Measurements from ENCODE around the gene MCEMP1.

GRCh38 chr19:7648265-7649014 lies 28.4 kb upstream of the MCEMP1 start:
- TF ChIP-seq CTCF (IDR thresholded peaks at IDR 0.05) (no peak), POLR2A (IDR thresholded peaks at IDR 0.05) (no peak)
